GM03348 (cell line): ENCODE results near the gene PSMC3.
A peak's percentile ranks its signal among the peaks of the same experiment; 100 is the strongest.

ENCODE experiments used
- DNase-seq: peaks from one replicate; pipeline ENCODE4 v3.0.0; 2012; ENCODE audit warnings: low spot score

PSMC3 gene

GRCh38 chr11:47426062-47426956 lies at the start of gene PSMC3:
Gene PSMC3 (minus strand): TSS chr11:47426439. CDS start chr11:47426279, 160 bp downstream.
- DNase-seq: peak; percentile 97

GRCh38 chr11:47470671-47471070 lies 44.4 kb upstream of the PSMC3 start:
- no peak for DNase-seq

GRCh38 chr11:47469361-47470179 lies 43.3 kb upstream of the PSMC3 start:
- DNase-seq: no peak

- no peak for DNase-seq
Observed at GRCh38 chr11:47468598-47469214, 42.5 kb upstream of the PSMC3 start.

GRCh38 chr11:47467357-47467756 lies 41.1 kb upstream of the PSMC3 start:
- DNase-seq: no peak

- peak; percentile 37 for DNase-seq
Observed at GRCh38 chr11:47466701-47467250, 40.5 kb upstream of the PSMC3 start.

GRCh38 chr11:47466201-47466600 lies 40.0 kb upstream of the PSMC3 start:
- no peak for DNase-seq

GRCh38 chr11:47464483-47464882 lies 38.2 kb upstream of the PSMC3 start:
- no peak for DNase-seq

- no peak for DNase-seq
Observed at GRCh38 chr11:47461876-47462275, 35.6 kb upstream of the PSMC3 start.

- no peak for DNase-seq
Observed at GRCh38 chr11:47460571-47461235, 34.5 kb upstream of the PSMC3 start.

- DNase-seq: peak; percentile 88
Observed at GRCh38 chr11:47454258-47454671, 28.0 kb upstream of the PSMC3 start.

- no peak for DNase-seq
Observed at GRCh38 chr11:47453365-47453764, 27.1 kb upstream of the PSMC3 start.

- no peak for DNase-seq
Observed at GRCh38 chr11:47451990-47452389, 25.8 kb upstream of the PSMC3 start.

GRCh38 chr11:47451436-47451835 lies 25.2 kb upstream of the PSMC3 start:
- no peak for DNase-seq

GRCh38 chr11:47449541-47449940 lies 23.3 kb upstream of the PSMC3 start:
- DNase-seq: no peak

- no peak for DNase-seq
Observed at GRCh38 chr11:47448566-47449427, 22.6 kb upstream of the PSMC3 start, which contains the start of gene RAPSN. Gene RAPSN (minus strand): TSS chr11:47449136. CDS start chr11:47448964, 172 bp downstream.

GRCh38 chr11:47447906-47448305 lies 21.7 kb upstream of the PSMC3 start:
- DNase-seq: no peak

GRCh38 chr11:47446833-47447232 lies 20.6 kb upstream of the PSMC3 start:
- no peak for DNase-seq

- DNase-seq: no peak
Observed at GRCh38 chr11:47445840-47446239, 19.6 kb upstream of the PSMC3 start.

GRCh38 chr11:47443817-47444216 lies 17.6 kb upstream of the PSMC3 start:
- DNase-seq: no peak
